Ectodermal cell (in vitro differentiated cells): ENCODE results near the gene PLBD1.

Experiments
- H3K27ac ChIP-seq: 2 replicates; pipeline ENCODE4 v1.7.0; 2013; ENCODE audit warnings: mild to moderate bottlenecking, low read depth, low read length; ENCODE audit not compliant: insufficient read depth, poor library complexity, severe bottlenecking
- H3K27me3 ChIP-seq: 2 replicates; pipeline ENCODE4 v1.7.0; 2013; ENCODE audit warnings: mild to moderate bottlenecking, low read length; ENCODE audit not compliant: insufficient read depth, control insufficient read depth, poor library complexity, severe bottlenecking
- H3K36me3 ChIP-seq: one replicate; pipeline ENCODE4 v1.7.0; 2013; ENCODE audit warnings: low read length; ENCODE audit not compliant: control insufficient read depth, insufficient read depth
- H3K4me1 ChIP-seq: one replicate; pipeline ENCODE4 v1.7.0; 2013; ENCODE audit warnings: low read length; ENCODE audit not compliant: control insufficient read depth, insufficient read depth
- H3K4me3 ChIP-seq: 2 replicates; pipeline ENCODE4 v1.7.0; 2013; ENCODE audit warnings: low read depth, low read length, control low read depth; ENCODE audit not compliant: insufficient read depth
- H3K9me3 ChIP-seq: 2 replicates; pipeline ENCODE4 v1.7.0; 2013; ENCODE audit warnings: mild to moderate bottlenecking, low read length, moderate library complexity; ENCODE audit not compliant: control insufficient read depth
- WGBS, 2 experiments: methylation state at CpG; one replicate each; pipeline ENCODE4 v1.1.7; 2013; ENCODE audit warnings: missing lambda C conversion rate in 2 of 2; 5-methylcytosine and 5-hydroxymethylcytosine counted together

Gene PLBD1

GRCh38 chr12:14510574-14510973 is 57.1 kb downstream of the PLBD1 start:
- WGBS, 2 experiments = 71 to 77% methylated on average over 3 of the region's 3 CpGs
- no peaks in the 10 kb centered on the region for H3K36me3 ChIP-seq

GRCh38 chr12:14505626-14506596 is 61.8 kb downstream of the PLBD1 start:
- Histone ChIP-seq H3K27me3 (no peaks in the 10 kb centered on the region), H3K9me3 (no peaks in the 10 kb centered on the region), H3K4me1 (no peaks in the 10 kb centered on the region), H3K27ac (no peak overlapping the region), H3K36me3 (peaks cover 7% of the 10 kb centered on the region), H3K4me3 (no peak overlapping the region)
- 98% methylated on average over 6 of the region's 6 CpGs for WGBS, 2 experiments

More at GRCh38 chr12:14510574-14510973, 57.1 kb downstream of the PLBD1 start:
- H3K27me3 ChIP-seq = no peaks in the 10 kb centered on the region
- H3K9me3 ChIP-seq = no peaks in the 10 kb centered on the region
- H3K4me3 ChIP-seq = no peak overlapping the region
- H3K4me1 ChIP-seq = no peaks in the 10 kb centered on the region
- no peak overlapping the region for H3K27ac ChIP-seq

GRCh38 chr12:14495326-14495725 is 72.4 kb downstream of the PLBD1 start:
- 93 to 97% methylated on average over 2 of the region's 2 CpGs for WGBS, 2 experiments
- peaks cover 31% of the 10 kb centered on the region for H3K36me3 ChIP-seq
- H3K4me1 ChIP-seq = no peaks in the 10 kb centered on the region

GRCh38 chr12:14482886-14483285 is 84.8 kb downstream of the PLBD1 start:
- Histone ChIP-seq H3K4me3 (no peak overlapping the region), H3K36me3 (peaks cover 47% of the 10 kb centered on the region), H3K27ac (no peak overlapping the region), H3K4me1 (no peaks in the 10 kb centered on the region), H3K27me3 (no peaks in the 10 kb centered on the region), H3K9me3 (no peaks in the 10 kb centered on the region)
- WGBS, 2 experiments = 88 to 96% methylated on average over 1 to 2 of the region's 2 CpGs

More at GRCh38 chr12:14495326-14495725, 72.4 kb downstream of the PLBD1 start:
- H3K27me3 ChIP-seq = no peaks in the 10 kb centered on the region
- no peak overlapping the region for H3K4me3 ChIP-seq
- H3K27ac ChIP-seq = no peak overlapping the region
- H3K9me3 ChIP-seq = no peaks in the 10 kb centered on the region

- Histone ChIP-seq H3K27me3 (no peaks in the 10 kb centered on the region), H3K4me3 (no peak overlapping the region), H3K27ac (no peak overlapping the region), H3K36me3 (peaks cover 47% of the 10 kb centered on the region), H3K9me3 (no peaks in the 10 kb centered on the region), H3K4me1 (no peaks in the 10 kb centered on the region)
- 92 to 94% methylated on average over 1 of the region's 1 CpG for WGBS, 2 experiments
Measured at GRCh38 chr12:14482361-14482760, 85.3 kb downstream of the PLBD1 start.

- Histone ChIP-seq H3K36me3 (peaks cover 44% of the 10 kb centered on the region), H3K27ac (no peak overlapping the region), H3K27me3 (no peaks in the 10 kb centered on the region), H3K4me1 (no peaks in the 10 kb centered on the region), H3K9me3 (no peaks in the 10 kb centered on the region), H3K4me3 (no peak overlapping the region)
Measured at GRCh38 chr12:14481201-14481600, 86.5 kb downstream of the PLBD1 start.

- Histone ChIP-seq H3K27ac (no peak overlapping the region), H3K27me3 (no peaks in the 10 kb centered on the region), H3K36me3 (peaks cover 49% of the 10 kb centered on the region), H3K4me1 (no peaks in the 10 kb centered on the region), H3K9me3 (peaks cover 5% of the 10 kb centered on the region), H3K4me3 (no peak overlapping the region)
- 80% methylated on average over 1 of the region's 1 CpG; no CpG with 5 or more reads in 1 of the 2 experiments for WGBS, 2 experiments
Measured at GRCh38 chr12:14479004-14479403, 88.7 kb downstream of the PLBD1 start.

- 90 to 100% methylated on average over 2 to 4 of the region's 4 CpGs for WGBS, 2 experiments
- Histone ChIP-seq H3K4me3 (no peak overlapping the region), H3K27ac (no peak overlapping the region), H3K9me3 (peaks cover 10% of the 10 kb centered on the region), H3K27me3 (no peaks in the 10 kb centered on the region), H3K4me1 (no peaks in the 10 kb centered on the region), H3K36me3 (peaks cover 39% of the 10 kb centered on the region)
Measured at GRCh38 chr12:14473707-14474287, 93.9 kb downstream of the PLBD1 start.

GRCh38 chr12:14471497-14471896 is 96.2 kb downstream of the PLBD1 start:
- Histone ChIP-seq H3K9me3 (peaks cover 10% of the 10 kb centered on the region), H3K4me1 (no peaks in the 10 kb centered on the region), H3K27me3 (no peaks in the 10 kb centered on the region), H3K27ac (no peak overlapping the region), H3K4me3 (no peak overlapping the region), H3K36me3 (peaks cover 53% of the 10 kb centered on the region)
- WGBS, 2 experiments = 86 to 100% methylated on average over 1 of the region's 1 CpG

- Histone ChIP-seq H3K27me3 (no peaks in the 10 kb centered on the region), H3K27ac (no peak overlapping the region), H3K36me3 (peaks cover 26% of the 10 kb centered on the region), H3K9me3 (no peaks in the 10 kb centered on the region), H3K4me3 (no peak overlapping the region), H3K4me1 (no peaks in the 10 kb centered on the region)
- WGBS, 2 experiments = 94 to 95% methylated on average over 2 of the region's 5 CpGs
Measured at GRCh38 chr12:14460212-14460841, 107.4 kb downstream of the PLBD1 start.
